Germinal center (tissue), 1 donor: ENCODE measurements around the gene GZMM.
"Not testable (repeated sequence)": the region's sequence is repeated elsewhere in the genome, so short reads cannot be mapped to it uniquely, and the experiment has no call there.

ENCODE experiments used
- DNase-seq: peaks from one replicate; pipeline ENCODE4 v3.0.0; 2012; ENCODE audit warnings: mixed read lengths, low spot score

GZMM gene

DNA sequence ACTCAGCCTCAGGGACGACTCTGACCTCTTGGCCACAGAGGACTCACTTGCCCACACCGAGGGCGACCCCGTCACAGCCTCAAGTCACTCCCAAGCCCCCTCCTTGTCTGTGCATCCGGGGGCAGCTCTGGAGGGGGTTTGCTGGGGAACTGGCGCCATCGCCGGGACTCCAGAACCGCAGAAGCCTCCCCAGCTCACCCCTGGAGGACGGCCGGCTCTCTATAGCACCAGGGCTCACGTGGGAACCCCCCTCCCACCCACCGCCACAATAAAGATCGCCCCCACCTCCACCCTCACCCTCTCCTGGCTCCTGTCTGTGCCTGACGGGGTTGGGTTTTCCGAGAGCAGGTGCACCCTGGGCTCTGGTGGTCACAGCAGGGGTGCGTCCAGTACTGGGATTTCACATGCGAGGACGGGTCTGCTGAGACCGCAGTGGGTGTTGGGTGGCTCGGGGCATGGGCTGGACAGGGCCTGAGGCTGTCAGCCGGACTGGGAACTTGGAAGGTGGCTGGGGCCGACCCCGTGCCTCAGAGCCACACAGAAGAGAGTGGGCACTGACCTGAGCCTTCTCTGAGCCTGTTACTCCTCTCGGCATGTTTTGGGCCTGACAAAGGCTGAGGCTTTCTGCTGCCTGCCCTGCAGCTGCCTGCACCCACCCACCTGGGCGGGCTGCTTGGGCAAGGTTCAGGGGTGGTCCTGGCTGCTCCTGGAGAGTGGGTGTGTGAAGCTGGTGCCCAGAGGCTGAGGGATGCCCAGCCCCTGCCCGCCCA is 39.5 kb downstream of the GZMM start:
- no peak for DNase-seq

DNA sequence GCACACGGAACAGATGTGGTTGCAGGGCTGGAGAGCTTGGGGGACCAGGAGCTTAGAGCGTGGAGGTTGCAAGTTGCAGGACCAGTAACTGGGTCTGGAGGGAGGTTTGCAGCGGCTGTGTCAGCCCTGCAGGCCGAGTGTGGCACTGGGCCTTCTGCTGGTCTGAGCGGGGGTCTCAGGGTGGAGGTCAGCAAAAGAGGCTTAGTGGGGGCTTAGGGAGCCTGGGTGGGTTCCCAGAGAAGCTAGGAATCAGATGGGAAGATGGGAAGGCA is 40.1 kb downstream of the GZMM start:
- DNase-seq: no peak

DNA sequence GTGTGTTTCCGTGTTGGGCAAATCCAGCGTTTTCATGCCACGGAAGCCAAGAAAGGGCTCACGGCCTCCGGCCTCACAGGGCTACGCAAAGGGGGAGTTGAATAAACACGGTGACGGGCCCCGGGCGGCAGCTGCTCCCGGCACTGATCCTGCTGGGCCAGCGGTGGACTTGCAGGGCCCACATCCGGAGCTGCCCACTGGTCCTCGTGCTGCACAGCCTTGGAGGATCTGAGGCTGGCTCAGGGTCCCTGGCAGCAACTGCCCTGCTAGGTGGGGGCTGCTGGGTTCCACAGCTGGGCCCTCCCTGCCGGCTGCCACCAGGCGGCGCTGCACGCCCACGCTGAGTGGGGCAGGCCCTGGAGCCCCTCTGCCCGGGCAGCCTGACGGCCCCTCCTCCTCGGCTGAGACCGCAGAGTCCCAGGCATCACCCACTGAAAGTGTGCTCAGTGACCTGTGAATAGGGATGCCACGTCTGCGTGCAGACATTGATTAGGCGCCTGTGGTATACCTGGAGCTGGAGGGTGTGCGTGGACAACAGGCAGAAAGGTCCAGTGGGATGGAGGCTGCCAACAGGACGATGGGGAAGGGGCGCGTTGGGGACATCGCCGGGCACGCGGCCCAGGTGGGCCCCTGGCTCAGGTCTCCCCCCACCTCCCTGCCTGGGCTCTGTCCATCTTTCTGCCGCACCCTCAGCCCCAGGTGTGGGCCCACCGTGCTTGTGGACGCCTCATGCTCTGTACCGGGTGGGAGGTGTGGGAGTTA is 40.6 kb downstream of the GZMM start:
- DNase-seq: peak; percentile 82

DNA sequence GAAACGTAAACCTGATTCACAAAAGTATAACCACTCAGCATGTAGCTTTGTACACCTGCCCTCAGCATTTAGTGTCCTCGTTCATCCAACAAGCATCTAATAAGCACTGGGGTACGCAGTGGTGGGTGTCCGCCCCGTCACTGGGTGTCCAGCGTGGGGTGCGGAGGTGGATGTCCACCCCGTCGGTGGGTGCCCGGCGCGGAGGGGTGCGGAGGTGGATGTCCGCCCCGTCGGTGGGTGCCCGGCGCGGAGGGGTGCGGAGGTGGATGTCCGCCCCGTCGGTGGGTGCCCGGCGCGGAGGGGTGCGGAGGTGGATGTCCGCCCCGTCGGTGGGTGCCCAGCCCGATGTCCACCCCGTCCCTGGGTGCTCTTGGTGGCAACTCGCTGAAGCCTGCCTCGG is 41.3 kb downstream of the GZMM start:
- DNase-seq: not testable (repeated sequence)

DNA sequence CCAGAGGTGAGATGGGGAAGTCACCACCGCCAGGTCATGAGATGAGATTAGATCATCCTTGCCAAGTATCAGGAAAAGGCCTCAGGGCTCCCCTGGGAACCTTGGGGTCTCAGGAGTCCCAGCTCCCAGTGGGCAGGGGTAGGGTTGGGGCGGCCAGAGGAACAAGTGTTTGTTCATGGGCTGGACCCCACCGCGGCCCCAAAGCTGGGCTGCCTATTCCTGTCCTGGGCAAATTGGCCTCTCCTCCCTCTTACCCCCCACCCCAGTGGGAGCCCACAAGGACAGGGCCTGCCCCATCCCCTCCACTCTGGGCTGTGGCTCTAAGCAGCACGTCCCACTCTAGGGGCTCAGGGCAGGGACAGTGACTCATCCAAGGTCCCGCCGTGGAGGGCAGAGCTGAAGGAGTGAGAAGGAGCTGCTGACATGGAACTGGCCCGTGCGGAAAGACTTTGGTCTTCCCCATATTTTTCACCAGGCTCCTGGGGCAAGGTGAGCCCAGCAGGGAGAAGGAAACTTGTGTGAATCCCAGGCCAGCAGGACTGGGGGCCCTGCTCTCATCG is 41.8 kb downstream of the GZMM start:
- no peak for DNase-seq

DNA sequence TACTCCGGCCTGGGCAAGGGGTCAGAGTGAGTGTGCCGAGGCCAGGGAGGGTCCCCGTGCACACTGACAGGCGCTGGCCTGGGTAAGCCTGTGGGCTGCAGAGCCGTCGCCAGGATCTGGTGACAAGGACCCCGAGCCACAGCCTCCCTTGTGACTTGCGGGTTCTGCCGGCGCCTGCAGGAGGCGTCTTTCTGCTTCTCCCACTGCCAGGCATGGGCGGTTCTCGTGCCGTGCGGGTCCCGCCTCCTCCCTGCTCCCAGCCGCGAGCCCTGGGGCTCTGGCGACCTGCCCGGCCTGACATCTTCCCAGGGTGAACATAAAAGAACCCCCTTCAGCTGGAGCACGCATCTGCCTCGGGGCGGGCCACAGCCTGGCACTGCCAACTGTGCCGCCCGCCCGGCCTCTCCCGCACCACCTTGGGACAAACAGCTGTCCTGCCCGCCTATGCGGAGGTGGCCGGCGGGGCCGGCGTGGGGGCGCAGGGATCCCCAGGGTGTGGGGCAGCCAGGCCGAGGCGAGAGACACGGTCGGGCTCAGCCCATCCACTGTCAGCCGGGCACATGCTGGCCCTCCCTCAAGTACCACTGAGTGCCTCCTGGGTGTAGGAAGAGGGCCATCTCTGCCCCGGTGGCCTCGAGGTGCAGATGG is 44.4 kb downstream of the GZMM start:
- no peak for DNase-seq

DNA sequence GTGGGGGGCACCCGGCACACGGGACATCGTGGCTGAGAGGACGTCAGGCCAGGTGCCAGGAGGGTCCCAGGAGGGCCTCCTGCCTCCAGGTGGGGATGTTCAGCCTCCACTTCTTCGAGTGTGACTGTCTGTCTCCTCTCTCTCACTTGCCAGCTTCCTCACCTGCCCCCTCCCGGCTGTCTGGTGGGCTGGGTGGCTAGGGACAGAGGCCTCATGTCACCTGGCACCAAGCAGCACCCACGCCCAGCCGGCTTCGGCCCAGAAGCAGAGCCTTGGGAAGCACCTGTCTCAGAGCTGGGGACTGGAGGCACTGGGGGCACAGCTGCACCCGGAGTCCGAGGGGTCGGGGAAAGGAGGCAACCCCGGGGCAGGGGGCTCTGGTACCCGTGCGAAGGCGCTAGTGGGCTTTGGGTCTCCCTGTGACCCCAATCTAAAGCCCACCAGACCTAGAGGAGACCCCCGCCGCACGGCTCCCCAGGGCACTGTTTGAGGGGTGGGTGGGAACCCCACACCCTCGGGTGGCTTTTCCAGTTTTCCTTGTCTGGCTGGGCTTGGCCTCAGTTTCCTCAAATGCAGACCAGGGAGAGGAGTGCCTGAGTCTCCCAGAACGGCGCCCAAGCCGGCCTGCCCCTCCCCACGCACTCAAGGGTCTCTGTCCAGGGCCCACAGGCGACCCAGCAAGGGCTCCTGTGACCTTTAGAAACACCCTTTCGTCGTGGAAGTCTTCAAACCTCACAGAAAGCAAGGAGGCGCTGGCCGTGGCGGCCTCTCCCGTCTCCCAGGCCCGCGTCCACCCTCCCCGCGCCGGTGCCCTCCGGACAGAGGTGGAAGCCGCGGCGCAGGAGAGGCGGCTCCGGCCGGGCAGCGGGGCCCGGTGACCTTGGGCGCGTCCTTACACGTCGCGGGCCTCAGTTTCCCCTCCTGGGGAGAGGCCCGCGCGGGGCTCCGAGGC is 45.2 kb downstream of the GZMM start:
- no peak for DNase-seq

DNA sequence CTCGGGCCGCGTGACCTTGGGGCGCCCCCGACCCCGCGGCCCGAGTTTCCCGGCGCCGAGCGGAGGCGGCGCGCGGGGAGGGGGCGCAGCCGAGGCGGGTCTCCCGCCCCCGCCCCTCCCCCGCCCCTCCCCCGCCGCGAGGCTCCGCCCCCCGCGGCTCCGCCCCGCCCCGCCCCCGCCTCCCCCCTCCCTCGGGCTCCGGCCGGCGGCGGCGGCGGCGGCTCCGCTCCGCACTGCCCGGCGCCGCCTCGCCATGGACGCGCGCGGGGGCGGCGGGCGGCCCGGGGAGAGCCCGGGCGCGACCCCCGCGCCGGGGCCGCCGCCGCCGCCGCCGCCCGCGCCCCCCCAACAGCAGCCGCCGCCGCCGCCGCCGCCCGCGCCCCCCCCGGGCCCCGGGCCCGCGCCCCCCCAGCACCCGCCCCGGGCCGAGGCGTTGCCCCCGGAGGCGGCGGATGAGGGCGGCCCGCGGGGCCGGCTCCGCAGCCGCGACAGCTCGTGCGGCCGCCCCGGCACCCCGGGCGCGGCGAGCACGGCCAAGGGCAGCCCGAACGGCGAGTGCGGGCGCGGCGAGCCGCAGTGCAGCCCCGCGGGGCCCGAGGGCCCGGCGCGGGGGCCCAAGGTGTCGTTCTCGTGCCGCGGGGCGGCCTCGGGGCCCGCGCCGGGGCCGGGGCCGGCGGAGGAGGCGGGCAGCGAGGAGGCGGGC is 46.0 kb downstream of the GZMM start, which contains the start of gene HCN2:
HCN2 (plus strand) TSS at position 189 of the 703 bp plus-strand sequence; CDS start at position 254, 65 bp downstream.
- no peak for DNase-seq

DNA sequence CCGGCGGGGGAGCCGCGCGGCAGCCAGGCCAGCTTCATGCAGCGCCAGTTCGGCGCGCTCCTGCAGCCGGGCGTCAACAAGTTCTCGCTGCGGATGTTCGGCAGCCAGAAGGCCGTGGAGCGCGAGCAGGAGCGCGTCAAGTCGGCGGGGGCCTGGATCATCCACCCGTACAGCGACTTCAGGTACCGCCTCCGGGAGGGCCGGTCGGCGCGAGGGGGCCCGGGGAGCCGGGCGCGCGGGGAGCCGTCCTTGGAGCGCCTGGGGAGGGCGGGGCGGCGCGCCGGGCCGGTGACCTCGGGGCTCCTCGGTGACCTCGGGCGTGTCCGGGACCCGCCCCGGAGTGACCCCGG is 46.5 kb downstream of the GZMM start:
- no peak for DNase-seq

DNA sequence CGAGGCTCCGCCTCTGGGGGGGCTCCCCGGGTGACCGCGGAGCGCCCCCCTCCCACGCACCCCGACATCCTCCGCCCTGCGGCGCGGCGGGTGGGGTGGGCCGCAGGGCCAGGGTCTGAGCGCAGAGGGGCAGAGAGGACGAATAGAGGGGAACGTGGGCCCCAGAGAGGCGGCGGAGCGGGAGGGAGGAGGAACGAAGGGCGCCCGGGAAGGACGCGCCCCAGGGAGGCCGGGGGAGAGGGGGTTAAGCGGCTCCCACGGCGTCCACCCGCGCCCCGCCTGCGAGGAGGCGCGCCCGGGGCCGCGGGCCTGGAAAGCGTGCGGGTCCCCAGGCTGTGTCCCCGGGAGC is 46.9 kb downstream of the GZMM start:
- no peak for DNase-seq

DNA sequence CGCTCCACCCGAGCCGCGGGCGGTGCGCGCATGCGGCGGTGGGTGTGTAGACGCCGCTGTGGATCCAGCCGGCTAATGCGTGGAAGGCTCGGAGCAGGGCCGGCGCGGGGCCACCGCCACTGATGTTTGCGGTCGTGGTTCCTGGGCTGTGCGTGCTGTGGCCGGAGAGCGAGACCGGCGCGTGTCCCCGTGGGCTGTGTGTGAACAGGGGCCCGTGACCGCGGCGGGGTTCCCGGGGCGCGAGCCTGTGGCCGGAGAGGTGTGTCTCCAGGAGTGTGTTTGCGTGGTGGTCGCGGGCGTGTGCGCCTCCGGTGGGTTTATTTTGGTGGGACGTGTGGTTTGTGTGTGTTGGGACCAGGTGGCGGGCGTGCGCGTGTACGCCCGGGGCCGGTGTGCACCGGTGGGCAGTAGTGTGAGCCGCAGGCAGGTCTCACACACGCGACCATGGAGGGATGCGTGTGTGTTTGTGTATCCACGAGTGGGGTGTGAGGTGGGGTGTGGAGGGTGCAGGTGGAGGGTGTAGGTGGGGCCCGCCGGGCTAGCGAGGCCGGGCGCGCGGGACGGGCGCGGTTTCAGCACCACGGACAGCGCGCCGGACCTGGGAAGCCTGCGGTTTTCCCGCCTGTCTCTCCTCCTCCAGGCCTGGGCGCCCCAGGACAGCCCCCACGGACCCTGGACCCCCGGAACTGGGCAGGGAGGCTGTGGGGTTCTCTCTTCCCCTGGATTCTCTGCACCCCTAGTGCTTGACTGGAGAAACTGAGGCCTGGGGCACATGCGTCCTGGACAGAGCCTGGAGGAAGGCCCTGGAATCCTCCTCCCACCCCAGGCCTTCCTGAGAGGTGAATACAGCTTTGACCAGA is 47.5 kb downstream of the GZMM start:
- no peak for DNase-seq

DNA sequence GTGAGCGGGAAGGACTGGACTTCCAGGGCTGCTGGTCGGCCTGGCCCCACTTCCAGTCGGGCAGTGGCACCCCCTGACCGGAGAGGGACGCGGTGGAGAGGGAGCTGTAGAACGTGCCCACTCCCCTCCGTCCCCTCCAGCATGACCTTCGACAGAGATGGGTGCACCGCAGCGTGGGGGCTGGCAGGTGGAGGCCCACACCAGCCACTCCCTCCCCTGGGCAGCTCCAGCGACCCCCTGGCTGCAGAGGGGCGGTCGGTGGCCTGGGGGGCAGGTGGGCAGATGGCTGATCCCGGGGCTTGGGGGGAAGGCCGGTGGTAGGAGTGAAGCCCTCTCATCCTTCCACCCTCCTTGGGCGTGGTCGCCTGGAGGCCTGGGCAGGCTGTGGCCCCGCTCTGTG is 48.2 kb downstream of the GZMM start:
- DNase-seq: no peak

DNA sequence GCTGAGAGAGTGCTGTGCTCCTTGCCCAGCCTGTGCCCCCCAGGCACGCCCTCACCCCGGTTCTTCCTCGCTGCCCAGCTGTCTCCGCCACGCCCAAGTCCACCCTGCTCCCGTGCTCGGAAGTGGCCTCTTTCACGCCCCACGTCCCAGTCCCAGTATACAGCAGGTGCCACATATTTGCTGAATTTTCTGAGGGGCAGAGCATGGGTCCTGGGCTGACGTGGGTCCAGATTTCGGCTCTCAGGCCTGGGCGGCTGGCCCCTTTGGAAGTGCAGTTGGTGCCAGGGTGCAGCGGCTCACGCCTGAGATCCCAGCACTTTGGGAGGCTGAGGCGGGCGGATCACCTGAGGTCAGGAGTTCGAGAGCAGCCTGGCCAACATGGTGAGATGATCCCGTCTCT is 49.2 kb downstream of the GZMM start:
- DNase-seq: no peak

DNA sequence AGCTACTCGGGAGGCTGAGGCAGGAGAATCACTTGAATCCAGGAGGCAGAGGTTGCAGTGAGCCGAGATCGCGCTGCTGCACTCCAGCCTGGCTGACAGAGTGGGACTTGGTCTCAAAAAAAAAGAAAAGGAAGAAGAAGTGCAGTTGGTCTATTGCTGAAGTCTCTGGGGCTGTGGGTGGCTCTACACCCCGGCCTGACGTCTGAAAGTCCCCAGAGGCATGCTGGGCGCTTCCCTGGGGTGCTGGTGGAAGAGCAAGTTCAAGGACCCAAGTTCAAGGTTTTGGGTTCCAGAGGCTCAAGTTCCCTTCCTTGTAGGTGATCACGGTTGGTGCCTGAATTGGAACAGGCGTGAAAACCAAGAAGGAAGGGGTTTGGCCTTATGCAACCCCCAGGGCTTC is 49.7 kb downstream of the GZMM start:
- DNase-seq: no peak

DNA sequence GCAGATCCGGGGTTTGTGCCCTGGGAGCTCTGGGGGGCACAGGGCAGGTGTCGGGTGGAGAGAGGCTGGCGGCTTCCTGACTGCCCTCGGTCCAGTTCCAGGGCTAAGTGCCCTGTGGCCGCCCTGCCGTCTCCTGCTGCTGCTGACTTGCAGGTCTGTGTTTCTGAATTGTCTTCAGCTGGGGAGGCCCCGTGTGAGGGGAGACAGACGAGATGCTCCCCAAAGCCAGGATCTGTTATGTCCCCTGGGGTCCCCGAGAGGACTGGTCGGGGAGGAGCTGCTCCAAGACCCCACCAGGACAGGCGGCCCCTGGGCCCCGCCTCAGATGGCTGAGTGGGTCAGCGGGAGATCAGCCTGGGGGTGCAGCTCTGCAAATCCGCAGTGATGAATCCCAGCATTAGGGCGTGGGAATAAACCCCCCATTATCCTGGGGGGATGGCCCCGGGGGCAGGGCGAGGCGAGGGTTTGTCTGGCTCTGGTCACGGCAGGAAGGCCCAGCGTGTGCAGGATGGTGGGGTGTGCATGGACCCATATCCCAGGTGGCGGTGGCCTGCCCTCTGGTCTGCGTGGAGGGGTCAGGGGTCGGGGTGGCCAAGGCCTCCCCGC is 50.5 kb downstream of the GZMM start:
- no peak for DNase-seq

DNA sequence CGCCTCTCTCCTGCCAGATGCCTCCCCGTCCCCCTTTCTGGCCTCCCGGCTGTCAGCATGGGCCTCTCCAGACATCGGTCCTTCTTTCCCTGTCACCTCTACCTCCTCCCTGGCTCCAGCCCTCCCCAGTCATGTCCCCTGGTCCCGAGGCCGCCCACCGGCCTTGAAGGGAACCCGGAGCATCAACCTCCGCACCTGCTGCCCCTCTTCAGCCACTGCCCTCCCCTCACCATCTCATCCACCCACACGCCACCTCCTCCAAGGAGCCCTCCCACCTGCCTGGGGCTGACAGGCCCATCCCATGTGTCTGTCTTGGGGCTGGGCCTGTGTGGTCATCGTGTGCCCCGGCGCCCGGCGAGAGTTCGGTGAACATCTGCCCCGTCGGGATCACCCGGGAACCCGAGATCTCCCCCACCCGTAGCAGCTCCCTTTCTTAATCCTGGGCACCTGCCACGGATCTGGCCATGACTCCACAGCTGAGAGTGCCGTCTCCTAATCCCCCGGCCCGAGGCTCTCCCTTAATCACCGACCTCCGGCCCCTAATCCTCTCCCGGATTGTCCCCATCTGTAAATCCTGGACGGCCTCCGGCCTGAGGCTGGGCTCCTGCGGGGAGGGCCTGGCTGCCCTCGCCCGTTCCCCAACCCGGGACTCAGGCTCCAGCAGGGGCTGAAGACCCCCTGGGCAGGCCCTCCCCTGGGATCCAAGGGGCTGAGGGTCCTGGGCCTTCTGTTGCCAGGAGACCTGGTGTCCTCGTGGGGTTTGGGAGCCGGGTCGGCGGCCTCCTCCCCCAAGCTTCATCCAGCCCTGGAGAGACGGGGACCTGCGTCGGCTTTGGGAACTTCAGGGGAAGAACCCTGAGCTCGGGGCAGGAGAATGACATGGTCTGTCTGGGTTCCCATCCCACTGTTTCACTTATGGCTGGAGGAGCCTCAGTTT is 51.7 kb downstream of the GZMM start:
- DNase-seq: no peak

DNA sequence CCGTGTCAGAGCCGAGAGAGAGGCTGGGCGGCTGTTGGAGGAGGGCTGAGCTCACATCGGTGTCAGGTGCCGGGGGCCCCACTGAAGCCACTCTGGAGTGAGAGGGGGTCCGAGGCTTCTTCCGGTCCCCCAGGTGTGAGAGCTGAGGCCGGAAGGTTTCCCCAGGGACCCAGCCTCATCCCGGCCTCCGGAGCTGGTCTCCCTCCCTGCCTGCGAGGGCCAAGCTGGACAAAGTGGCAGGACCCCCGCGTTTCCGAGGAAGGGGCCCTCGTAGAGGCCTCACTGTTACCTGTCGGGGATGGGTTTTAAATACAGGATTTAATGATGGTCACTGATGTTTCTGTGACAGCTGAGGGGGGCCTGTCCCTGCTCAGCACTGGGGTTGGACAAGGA is 52.4 kb downstream of the GZMM start:
- DNase-seq: no peak

DNA sequence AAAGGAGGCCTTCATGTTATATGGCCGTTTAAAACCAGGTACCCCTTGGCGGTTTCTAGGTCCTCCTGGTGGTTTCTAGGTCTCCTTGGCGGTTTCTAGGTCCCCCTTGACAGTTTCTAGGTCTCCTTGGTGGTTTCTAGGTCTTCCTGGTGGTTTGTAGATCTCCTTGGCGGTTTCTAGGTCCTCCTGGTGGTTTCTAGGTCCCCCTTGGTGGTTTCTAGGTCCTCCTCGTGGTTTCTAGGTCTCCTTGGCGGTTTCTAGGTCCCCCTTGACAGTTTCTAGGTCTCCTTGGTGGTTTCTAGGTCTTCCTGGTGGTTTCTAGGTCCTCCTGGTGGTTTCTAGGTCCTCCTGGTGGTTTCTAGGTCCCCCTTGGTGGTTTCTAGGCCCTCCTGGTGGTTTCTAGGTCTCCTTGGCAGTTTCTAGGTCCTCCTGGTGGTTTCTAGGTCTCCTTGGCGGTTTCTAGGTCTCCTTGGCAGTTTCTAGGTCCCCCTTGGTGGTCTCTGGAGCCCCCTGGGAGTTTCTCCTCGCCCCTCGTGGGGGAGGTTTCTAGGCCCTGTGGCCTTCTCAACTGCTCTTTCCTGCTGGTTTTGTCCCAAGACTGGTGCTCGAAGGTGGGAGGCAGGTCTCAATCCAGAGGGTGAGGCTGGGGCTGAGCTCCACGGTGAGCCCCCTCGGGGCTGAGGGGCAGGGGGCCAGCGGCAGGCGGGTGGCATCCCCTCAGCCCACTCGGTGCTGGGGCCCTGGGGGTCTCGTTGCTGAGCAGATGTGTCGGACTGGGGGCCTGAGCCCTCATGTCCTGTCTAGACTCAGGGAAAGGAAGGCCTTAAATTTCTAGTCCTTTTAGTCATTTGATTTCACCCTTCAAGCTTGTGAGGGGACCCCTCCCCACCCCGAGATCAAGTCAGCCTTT is 53.8 kb downstream of the GZMM start:
- DNase-seq: no peak
